ENCODE data around the gene ARVCF.

ARVCF gene

DNA sequence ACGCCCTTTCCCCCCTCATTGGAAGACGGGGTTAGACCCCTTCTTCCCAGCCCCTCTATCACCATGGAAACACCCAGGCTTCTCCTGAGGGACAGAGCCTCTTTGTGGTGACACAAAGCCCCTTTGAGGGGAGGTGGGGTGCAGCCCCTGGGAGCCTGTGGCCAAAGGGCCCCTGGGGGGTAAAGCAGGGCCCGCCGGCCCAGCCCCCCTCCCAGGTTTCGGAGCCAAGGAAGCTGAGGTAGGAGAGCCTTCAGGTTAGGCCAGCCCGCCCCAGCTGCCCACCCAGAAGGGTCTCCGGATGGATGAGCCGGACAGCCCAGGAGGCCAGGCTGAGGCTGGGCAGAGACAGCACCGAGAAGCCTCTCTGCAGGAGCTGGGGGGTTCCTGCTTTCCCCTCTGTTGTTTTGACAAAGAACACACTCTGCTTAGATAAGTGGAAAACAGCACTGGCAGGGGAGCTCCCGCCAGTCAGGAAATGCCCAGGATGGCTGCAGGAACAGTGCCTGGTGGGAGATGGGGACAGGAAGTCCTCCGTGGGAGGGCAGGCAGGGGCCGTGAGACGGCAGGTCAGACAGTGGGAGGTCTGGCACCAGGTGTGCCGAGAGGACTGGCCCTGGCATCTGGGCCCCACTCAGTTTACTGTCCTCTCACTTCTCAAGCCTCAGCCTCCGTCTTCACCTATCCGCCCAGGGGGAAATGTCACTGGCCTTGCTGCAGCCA lies 18.2 kb downstream of the ARVCF start:
- DNase-seq, result no peak

DNA sequence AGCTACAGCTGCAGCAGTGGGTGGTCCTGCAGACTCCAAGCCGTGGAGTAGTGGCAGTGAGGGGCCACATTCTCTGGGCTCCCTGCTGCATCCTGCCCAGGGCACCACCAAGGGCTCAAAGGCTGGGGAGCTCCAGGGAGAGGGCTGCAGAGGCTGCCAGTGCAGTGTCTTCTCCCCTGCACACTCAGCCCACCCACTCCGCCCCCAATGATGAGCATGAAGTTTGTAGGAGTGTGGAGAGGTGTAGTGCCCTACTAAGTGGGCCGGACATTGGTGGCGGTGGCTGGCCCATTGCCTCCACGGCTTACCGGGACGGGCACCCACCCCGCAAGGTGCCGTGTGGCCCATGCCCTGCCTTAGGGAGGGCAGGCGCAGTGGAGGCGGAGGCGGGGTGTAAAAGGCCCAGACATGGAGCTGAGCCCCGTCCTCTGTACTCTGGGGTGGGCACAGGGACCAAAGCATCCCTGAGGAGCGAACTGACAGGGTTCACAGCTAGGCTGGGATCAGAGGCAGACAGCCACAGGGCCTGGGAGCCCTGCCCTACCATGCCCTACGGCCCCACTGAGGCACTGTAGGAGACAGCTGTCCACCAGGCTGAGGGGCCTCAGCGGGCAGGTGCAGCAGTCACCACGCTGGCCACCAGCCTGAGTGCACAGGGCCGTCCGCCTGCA lies 18.9 kb downstream of the ARVCF start:
- DNase-seq, result no peak

DNA sequence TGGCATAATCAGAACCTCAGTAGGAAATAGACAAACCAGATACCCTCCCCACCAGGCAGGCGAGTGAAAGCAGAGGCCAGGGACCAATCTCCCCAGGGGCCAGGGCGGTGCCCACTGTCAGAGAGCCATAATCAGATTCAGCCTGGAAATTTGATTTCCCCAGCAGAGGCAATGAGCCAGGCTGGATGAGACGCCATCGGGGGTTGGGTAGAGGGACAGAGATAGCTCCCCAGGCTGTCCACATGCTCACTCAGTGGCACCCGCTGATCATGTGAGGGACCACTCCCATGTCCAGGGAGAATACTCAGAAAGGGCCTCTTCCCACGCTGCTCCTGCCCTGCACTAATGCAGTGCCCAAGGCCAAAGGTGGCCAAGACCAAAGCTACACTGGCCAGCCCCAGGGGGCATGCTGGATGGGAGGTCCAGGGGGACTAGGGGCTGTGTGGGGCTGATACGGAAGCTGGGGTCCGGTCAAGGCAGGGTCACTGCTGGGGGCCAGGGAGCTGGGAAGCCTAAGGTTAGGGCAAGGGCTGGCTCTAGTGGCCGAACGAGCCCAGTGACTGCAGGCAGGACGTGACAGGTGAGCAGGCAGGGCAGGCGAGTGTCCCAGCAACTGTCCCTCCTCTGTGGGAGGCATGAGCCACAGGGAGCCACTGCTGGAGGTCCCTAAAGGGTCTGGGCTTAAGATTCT lies 19.8 kb downstream of the ARVCF start:
- no peak for DNase-seq

DNA sequence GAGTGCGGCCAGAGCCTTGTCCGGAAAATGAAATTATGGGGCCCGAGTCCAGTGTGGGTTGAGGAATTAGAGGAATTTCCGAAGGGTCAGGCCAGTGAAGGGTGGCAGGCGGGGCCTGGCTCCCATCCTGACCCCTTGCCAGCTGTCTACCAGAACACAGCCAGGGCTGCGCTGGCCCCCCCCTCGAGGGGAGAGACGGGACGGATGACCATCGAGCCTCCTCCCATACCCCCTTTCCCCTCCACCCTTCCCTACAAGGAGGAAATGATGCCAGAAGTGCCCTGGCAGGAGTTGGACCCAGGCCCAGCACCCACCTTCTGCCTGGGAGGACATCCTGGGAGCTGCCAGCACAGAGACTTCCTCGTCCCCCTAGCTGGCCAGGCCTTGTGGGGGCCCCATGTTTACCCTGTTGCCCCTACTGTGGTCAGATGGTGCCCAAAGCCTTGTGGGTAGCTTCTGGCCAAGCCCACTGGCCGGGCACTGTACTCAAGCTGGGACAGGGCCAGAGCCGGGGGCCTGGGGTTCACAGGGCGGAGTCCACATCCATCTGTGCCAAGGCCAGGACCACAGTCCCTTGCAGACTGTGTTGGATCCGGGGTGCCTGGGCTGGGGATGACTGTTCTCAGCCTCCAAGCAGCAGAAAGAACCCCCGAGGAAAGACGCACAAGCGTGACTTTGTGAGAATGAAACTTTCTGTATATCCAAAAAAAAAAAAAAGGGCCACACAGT lies 20.8 kb downstream of the ARVCF start:
- DNase-seq, result no peak

DNA sequence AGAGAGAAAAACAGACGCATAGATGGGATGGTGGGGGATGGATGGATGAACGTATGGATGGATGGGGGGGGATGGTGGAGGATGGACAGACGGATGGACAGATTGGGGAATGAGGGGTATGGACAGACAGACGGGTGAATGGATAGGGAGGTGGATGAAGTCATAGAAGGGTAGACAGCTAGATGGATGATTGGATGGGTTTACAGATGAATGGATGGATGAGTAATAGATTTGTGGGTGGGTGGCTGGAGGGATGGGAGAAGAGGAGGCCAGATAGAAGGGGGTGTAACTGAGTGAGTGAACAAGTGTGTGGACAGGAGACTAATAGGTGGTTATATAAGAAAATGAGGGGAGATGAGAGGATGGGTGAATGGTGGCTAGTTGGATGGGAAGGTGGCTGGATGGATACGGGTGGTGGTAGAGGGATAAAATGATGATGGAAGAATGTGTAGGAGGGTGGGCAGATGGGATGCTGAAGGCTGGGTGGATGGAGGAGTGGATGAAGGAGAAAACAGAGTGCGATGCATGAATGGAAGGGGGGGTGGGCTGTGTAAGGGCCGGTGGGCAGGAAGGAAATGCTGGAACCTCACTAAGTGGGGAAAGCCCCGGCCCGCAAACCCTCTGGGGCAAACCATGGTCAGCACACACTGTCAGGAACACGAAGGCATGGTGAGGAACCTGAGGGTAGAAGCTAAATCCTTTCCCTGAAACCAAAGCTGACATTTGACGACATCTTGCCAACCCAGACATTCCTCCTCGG lies 21.6 kb downstream of the ARVCF start:
- DNase-seq, result no peak

DNA sequence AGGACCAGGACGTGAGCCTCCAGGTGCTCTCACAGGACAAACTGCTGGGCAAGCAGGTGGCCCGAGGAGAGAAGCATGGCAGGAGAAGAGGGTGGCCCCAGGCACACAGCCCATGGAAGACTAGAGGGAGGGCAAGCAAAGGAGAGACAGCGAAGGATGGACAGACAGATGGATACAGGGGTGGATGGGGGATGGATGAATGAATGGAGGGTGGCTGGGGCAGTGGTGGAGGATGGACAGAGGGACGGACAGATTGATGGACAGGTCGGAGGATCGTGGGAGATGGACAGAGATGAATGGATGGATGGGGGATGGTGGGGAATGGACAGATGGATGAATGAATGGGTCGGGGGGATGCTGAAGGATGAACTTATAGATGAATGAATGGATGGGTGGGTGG lies 22.7 kb downstream of the ARVCF start:
- no peak for DNase-seq

DNA sequence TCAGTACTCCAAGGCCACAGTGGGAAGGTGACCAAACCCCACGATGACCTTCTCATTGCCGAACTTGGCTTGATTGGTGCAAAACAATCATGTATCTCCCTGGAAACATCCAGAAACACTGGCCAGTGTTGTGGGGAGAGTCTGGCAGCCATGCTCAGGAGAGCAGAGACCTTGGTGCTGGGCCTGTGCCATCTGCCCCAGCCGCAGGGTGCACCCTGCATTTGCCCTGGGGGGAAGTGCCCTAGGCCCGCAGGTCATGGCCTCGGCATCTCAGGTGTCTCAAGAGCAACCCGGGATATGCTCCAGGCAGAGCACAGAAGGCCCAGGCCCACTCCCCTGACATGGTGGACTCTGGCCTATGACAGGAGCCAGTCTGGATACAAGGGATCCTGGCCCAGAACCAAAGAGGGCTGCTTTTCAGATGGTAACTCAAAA lies 23.7 kb downstream of the ARVCF start:
- no peak for DNase-seq

DNA sequence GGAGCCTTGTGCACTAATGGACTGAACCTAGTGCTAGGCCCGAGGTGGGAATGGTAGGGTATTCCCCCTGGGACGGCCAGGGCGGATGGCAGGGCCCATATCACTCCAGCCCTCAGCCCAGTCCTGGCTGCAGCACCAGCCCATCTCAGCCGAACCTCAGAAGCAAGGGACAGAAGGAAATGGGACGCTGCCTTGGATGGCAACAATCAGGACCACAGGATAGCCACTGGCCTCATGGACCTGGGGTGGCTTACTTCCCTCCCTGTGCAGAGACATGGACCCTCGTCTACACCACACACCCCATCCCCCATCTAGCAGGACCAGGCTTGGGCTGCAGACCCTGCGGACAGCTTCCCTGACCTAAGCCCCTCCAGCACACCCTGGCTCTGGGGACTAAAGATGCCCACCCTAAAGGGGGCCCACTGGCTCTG lies 24.1 kb downstream of the ARVCF start:
- no peak for DNase-seq

DNA sequence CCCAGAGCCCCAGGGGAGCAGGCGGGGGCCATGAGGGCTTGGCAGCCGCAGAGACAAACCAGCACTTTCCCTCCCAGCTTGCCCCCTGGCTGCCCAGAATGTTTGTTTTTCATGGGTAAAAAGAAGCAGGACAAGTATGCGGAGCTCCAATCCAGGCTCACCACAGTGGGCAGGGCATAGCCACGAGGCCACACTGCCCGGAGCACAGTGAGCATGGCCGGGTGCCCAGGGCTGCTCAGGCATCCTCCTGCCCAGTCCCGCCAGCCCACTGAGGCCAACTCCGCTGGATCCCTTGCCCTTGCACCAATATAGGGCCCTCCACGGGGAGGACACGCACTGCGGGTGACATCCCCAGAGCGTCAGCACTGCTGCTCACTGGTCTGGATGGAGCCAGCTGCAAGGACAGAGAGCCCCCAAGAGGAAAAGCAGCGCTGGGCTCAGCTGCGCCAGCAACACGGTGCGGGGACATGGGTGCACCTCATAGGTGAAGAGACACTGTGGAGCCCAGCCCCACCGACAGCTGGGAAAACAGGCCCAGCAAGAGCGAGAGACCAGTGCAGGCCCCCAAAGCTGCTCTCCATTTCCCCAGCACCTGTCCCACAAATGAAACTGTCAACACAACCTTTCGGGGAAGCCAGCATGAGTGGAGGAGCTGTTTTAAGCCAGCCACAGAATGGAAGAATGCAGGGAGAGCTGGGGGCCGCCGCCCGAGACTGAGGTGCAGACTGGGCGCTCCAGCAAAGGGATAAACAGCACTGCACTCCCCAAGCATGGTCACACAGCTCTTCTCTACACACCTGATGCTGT lies 24.8 kb downstream of the ARVCF start:
- DNase-seq, result no peak

DNA sequence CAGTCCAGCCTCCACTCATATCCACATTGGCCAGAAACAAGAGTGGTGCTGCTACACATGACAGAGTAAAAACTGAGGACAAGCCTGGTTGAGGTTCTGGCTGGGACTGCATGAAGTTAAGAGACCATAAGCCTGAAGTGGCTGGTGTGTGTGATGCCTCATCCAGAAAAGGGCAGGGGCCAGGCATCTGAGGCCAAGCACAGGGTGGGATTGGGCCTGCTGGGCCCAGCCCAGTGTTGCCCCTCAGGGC lies 25.3 kb downstream of the ARVCF start:
- DNase-seq, result no peak

DNA sequence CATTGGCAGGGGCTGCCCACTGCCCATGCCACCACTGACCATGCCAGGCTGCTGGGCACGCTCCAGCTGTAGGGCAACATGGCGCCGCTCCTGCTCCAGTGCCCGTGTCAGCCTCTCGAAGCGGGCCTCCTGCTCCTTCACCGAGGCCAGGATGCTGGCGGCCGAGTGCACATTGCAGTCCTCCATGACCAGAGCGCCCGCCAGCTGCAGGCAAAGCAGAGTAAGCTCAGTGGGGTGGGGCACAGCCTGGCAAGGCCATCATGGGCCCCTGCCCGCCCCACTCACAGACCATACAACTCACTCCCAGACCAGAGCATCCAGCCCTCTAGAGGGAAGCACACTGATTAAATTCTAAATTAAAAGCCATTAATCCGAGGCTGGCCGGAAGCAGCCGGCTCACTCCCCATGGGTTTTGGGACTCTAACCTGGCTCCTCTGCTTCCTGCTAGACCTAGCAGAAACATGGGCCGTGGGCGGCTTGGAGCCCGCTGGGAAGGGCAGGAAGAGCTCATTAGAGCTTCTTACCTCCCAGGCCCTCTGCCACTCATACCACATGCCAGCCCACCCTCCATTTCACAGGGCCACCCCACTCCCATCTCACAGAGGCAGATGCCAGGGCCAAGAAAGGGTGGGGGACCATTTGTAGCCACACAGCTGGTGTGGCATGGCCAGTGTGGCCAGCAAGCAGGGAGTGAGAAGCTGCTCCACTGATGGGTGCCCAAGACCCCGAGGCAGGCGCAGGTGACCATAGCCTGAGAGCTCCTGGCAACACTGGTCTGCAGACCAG lies 25.8 kb downstream of the ARVCF start:
- DNase-seq, result no peak

DNA sequence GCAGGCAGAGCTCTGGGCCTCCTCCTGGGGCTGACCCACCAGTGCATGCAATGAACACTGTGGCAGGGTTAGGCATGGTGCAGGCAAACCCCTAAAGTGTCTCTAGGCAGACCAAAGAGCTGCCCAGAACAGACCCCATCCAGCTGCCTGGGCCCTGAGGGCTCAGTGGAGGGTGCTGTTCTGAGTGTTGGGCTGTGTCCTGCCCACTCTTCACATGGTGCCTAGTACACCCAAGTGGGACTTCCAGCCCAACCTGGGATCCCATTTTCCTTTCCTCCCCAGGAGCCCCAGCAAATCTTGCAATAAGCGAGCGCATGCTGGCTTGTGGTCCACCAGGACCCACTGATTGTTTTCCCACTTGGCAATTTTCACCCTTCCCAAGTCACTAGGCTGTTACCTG lies 26.4 kb downstream of the ARVCF start:
- no peak for DNase-seq

DNA sequence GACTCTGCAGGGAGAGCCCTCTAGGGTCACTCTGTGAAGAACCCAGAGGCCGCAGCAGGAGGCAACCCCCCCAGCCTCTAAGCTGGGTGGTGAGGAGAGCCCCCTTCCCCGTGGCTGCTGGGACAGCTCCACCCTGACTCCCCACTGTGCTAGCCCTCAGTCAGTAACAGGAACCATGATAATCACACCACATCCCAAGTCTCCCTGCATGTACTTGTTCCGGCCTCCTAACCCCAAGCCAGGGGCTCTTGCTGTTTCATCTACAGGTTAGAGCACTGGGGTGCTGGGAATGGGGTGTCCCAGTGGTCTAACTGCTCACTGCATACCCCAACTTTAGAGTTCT lies 26.9 kb downstream of the ARVCF start:
- no peak for DNase-seq

DNA sequence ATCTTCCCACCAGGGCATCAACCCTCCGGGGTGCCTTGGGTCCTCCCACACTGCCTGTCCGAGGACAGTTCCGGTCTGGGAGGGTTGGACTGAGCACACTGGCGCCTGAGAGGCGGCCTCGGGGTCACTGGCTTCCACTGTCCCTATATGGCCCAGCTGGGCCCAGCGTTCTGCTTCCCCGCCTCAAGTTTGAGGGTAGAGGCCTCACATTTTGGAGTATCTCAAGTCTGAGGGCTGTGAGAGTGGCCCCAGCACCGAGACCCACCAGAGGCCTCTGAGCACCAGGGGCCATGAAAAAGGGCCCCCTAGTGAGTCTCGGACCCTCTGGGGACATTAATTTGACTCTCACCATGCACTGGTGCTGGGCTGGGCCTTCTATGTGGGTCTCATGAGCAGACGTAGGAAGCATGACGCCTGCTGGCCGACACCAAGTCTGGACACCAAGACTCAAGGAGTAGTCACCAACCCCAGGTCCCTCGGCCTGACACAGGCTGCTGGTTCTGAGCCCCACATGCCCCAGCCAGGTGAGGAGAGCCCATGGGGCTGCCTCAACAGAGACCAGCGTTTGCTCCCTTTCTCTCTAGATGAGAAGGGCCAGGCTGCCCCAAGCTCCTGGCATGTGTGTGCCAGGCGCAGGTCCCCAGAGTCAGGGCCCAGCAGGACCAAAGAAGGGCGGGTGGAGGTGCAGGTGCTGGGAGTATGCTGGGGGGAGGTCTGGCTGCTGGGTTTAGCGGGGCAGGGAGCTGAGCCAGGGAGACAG lies 27.5 kb downstream of the ARVCF start:
- no peak for DNase-seq

DNA sequence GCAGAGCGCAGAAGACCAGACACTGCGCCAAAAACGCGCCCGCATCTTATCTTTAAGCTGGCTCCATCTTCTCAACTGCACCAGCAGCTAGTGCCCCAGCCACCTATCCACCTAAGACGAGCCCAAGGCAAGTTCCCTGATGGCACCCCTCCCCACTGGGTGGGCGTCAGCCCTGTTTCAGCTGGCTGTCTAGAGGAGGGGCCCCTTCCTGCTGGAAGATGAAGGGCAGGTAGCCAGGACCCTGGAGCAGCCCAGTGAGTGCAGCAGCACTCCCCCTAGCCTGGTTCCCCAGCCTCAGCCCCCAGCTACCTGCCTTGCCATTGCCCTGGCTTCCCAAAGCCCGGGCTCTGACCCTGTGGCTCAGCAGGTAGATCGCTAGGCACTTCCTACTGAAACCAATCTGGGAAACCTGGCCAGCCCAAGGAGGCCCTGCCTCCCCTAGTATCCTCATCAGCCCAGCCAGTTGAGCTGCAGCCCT lies 28.3 kb downstream of the ARVCF start:
- DNase-seq, result no peak

DNA sequence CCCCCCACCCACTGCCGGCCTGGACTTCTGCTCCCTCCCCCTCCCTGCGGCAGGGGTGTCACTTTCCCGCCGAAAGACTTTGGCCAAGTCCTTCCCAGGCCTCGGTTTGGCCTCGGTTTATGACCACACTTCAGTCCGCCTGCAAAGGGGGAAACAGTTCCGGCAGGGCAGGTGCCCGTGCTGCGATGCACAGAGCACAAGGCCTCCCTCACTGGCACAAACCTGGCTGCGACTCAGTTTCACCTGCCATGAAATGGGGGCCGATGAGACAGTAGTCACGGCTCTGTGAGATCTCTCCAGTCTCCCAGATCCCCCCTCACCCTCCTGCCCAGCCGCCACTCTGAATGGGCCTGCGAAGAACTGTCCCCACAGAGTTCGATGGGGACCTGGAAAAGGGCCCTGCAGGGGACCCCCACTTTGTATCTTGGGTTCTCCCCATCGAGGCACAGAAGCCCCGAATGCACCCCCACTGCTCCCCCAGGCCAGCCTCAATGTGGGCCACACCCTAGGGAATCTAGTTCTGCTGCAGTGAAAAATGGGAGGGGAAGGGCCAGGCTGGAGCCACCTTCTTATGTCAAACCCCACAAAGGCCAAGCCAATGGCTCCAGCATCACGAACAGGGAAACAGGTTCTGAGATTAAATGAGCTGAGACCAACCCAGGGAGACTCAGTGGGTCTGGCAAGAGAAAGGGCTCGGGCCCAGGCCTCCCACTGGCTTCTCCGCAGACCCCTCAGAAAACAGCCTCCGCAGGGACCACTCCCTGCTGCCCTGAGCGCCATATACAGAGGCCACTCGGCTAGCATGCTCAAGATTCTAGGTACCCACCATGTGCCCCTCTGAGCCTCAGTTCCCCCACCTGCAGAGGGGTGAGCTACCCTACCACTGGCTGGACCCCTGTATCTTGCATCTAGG lies 29.0 kb downstream of the ARVCF start:
- no peak for DNase-seq

DNA sequence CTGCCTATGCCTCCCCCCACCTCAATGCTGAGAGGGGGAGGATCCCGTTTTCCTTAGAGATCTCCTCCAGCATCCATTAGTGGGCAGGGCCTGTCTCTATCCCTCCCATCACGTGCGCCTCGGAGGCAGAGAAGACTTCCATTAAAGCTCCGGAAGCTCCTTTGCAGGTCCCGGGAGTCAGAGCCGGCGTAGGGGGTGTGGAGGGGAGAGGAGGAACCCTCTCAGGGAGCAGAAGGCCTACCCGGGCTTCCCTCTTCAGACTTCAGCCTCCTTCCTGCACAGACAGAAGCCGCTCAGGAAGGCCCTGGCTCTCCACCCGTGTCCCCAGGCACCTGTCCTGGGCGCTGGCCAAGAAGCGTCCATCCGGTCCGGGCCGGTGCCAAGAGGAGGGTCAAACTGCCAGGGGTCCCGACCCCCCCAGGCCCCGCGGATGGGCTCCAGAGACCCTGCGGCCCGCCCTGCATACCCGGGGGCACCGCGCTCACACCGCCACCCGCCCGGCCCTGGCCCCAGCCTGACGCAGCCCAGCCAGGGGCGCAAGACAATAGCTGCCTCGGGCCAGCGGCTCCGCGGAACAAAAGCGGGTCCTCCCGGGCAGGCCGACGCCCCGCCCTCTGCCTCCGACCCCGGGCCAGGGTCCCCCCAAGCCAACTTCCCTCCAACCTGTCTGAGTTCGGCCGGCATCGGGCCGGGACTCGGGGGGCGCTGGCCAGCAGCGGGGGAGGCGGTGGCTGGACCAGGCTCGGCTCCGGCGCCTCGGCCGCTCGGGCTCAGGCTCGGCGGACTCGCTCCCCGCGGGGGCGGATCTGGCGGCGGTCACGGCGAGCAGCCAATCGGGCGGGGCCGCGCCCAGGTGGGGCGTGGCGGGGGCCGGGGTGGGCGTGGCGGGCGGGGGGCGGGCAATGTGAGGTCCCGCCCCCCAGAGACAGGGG lies 29.9 kb downstream of the ARVCF start:
- DNase-seq, result peak in 1 of 2 experiments; percentile 33

DNA sequence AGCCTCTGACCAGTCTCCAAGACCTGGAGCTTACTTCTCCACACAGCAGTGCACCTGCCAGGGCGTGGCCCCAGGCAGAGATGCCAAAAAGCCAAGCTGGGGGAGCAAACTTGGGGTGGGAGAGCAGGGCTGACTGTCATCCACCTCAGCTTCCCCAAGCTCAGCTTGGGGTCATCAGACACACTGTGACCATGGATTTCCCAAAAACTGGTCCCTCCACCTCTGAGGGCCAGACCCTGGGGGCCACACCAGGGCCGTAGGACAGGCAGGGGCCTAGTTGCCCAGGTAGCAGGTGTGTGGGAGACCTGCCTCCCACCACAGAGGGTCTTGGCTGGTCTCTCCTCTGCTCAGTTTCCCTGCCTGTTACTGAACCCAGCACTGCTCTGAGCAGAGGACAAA lies 30.6 kb downstream of the ARVCF start:
- no peak for DNase-seq
